ENCODE data around the gene SLC25A45.
A peak's percentile ranks its signal among the peaks of the same experiment; 100 is the strongest.

SLC25A45 gene

DNA sequence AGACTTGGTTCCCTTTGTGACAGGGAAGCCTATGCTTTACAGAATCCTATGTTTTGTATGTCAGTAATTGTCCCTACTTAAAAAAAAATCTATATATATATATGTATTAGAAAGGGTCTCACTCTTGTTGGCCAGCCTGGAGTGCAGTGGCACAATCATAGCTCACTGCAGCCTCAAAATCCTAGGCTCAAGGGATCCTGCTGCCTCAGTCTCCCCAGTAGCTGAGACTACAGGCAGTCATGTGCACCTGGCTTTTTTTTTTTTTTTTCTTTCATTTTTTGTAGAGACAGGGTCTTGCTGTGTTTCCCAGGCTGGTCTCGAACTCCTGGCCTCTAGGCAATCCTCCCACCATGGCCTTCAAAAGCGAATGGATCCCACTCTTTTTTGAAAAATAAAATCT, 38.1 kb upstream of the SLC25A45 start:
- TF ChIP-seq MYC (IDR thresholded peaks at IDR 0.05; ENCODE audit: low read depth, low read length) (no peak), MAX (IDR thresholded peaks at IDR 0.05; ENCODE audit: low read depth, low read length) (no peak), POLR2A (IDR thresholded peaks at IDR 0.05; ENCODE audit: extremely low read depth, insufficient read length) (no peak)
- TF ChIP-seq, protein P1, sequence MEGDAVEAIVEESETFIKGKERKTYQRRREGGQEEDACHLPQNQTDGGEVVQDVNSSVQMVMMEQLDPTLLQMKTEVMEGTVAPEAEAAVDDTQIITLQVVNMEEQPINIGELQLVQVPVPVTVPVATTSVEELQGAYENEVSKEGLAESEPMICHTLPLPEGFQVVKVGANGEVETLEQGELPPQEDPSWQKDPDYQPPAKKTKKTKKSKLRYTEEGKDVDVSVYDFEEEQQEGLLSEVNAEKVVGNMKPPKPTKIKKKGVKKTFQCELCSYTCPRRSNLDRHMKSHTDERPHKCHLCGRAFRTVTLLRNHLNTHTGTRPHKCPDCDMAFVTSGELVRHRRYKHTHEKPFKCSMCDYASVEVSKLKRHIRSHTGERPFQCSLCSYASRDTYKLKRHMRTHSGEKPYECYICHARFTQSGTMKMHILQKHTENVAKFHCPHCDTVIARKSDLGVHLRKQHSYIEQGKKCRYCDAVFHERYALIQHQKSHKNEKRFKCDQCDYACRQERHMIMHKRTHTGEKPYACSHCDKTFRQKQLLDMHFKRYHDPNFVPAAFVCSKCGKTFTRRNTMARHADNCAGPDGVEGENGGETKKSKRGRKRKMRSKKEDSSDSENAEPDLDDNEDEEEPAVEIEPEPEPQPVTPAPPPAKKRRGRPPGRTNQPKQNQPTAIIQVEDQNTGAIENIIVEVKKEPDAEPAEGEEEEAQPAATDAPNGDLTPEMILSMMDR (IDR thresholded peaks at IDR 0.05; ENCODE audit: low read depth, low read length), result no peak
- DNase-seq (ENCODE audit: low read depth), result no peak
- H3K4me3 ChIP-seq (ENCODE audit: low read depth, low read length), result no peak overlapping the region

- TF ChIP-seq, protein P1 (IDR thresholded peaks at IDR 0.05; ENCODE audit: low read depth, low read length), result no peak
- TF ChIP-seq MYC (IDR thresholded peaks at IDR 0.05; ENCODE audit: low read depth, low read length) (no peak), POLR2A (IDR thresholded peaks at IDR 0.05; ENCODE audit: extremely low read depth, insufficient read length) (no peak), MAX (IDR thresholded peaks at IDR 0.05; ENCODE audit: low read depth, low read length) (no peak)
- peak; percentile 65 for DNase-seq (ENCODE audit: low read depth)
- H3K4me3 ChIP-seq (ENCODE audit: low read depth, low read length), result no peak overlapping the region
Observed at GRCh38 chr11:65419772-65420481, 37.5 kb upstream of the SLC25A45 start.

DNA sequence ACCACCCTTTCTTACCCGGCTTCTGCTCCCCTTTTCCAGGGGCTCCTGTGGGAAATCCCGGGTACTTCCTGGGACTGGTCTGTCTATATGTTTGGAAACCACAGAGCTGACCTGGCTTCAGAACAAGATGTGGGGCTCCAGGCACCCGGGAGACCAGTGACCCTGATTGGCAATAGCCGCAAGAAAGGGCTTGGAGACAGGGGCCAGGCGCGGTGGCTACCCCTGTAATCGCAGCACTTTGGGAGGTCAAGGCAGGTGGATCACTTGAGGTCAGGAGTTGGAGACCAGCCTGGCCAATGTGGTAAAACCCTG, 37.0 kb upstream of the SLC25A45 start:
- DNase-seq (ENCODE audit: low read depth), result no peak
- TF ChIP-seq, protein P1 (IDR thresholded peaks at IDR 0.05; ENCODE audit: low read depth, low read length), result no peak
- TF ChIP-seq MAX (IDR thresholded peaks at IDR 0.05; ENCODE audit: low read depth, low read length), result no peak
- TF ChIP-seq POLR2A (IDR thresholded peaks at IDR 0.05; ENCODE audit: extremely low read depth, insufficient read length), result no peak
- TF ChIP-seq MYC (IDR thresholded peaks at IDR 0.05; ENCODE audit: low read depth, low read length), result no peak
- H3K4me3 ChIP-seq (ENCODE audit: low read depth, low read length), result peak overlapping the region; percentile 29

- TF ChIP-seq MAX (IDR thresholded peaks at IDR 0.05; ENCODE audit: low read depth, low read length) (peak; percentile 95), POLR2A (IDR thresholded peaks at IDR 0.05; ENCODE audit: extremely low read depth, insufficient read length) (peak; percentile 38), MYC (IDR thresholded peaks at IDR 0.05; ENCODE audit: low read depth, low read length) (peak; percentile 83)
- TF ChIP-seq, protein P1 (IDR thresholded peaks at IDR 0.05; ENCODE audit: low read depth, low read length), result no peak
- peak overlapping the region; percentile 45 for H3K4me3 ChIP-seq (ENCODE audit: low read depth, low read length)
Observed at GRCh38 chr11:65418681-65419459, 36.4 kb upstream of the SLC25A45 start.

DNA sequence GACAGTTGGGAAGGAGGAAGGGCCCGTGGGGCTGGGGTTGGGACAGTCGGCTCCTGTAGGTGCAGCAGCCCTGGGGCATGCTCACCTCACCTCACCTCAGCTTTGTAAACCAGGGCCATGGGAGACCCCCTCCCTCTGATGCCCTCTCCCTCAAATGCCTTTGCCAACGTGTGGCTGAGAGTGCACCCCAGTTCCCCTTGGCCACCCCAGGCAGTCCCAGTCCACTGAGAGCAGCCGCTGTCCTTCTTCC, 35.9 kb upstream of the SLC25A45 start:
- TF ChIP-seq POLR2A (IDR thresholded peaks at IDR 0.05; ENCODE audit: extremely low read depth, insufficient read length) (no peak), MAX (IDR thresholded peaks at IDR 0.05; ENCODE audit: low read depth, low read length) (no peak), MYC (IDR thresholded peaks at IDR 0.05; ENCODE audit: low read depth, low read length) (no peak)
- TF ChIP-seq, protein P1 (IDR thresholded peaks at IDR 0.05; ENCODE audit: low read depth, low read length), result no peak
- H3K4me3 ChIP-seq (ENCODE audit: low read depth, low read length), result peak overlapping the region; percentile 45
- DNase-seq (ENCODE audit: low read depth), result no peak

More at GRCh38 chr11:65418681-65419459, 36.4 kb upstream of the SLC25A45 start:
- DNase-seq (ENCODE audit: low read depth), result peak; percentile 99

All from NB4 (cell line).